ENCODE data around the gene TFDP2.

The TFDP2 gene

GRCh38 chr3:142028243-142028777, 121.0 kb downstream of the TFDP2 start:
- DNase-seq (ENCODE audit: low spot score): peak; percentile 51
- in situ Hi-C loops (cut with MboI; ENCODE audit: low sequenced_read_pairs, unreplicated experiment): loop anchor here (10.0 kb wide), 1 partner anchor 246 kb away; no protein-coding TSS in a partner anchor
- no peak for TF ChIP-seq CTCF (IDR thresholded peaks at IDR 0.05; ENCODE audit: borderline replicate concordance, control extremely low read depth, extremely low read depth, insufficient read depth, missing control alignments)

GRCh38 chr3:142027735-142028134, 121.6 kb downstream of the TFDP2 start:
- DNase-seq (ENCODE audit: low spot score): peak; percentile 20
- TF ChIP-seq CTCF (IDR thresholded peaks at IDR 0.05; ENCODE audit: borderline replicate concordance, control extremely low read depth, extremely low read depth, insufficient read depth, missing control alignments): no peak
- in situ Hi-C loops (cut with MboI; ENCODE audit: low sequenced_read_pairs, unreplicated experiment): loop anchor here (10.0 kb wide), 1 partner anchor 247 kb away; no protein-coding TSS in a partner anchor

GRCh38 chr3:142027300-142027699, 122.0 kb downstream of the TFDP2 start:
- no peak for DNase-seq (ENCODE audit: low spot score)
- TF ChIP-seq CTCF (IDR thresholded peaks at IDR 0.05; ENCODE audit: borderline replicate concordance, control extremely low read depth, extremely low read depth, insufficient read depth, missing control alignments): no peak
- in situ Hi-C loops (cut with MboI; ENCODE audit: low sequenced_read_pairs, unreplicated experiment): loop anchor here (10.0 kb wide), 1 partner anchor 248 kb away; no protein-coding TSS in a partner anchor

- no peak for DNase-seq (ENCODE audit: low spot score)
- in situ Hi-C loops (cut with MboI; ENCODE audit: low sequenced_read_pairs, unreplicated experiment): loop anchor here (10.0 kb wide), 1 partner anchor 248 kb away; no protein-coding TSS in a partner anchor
- TF ChIP-seq CTCF (IDR thresholded peaks at IDR 0.05; ENCODE audit: borderline replicate concordance, control extremely low read depth, extremely low read depth, insufficient read depth, missing control alignments): no peak
Observed at GRCh38 chr3:142026333-142026732, 123.0 kb downstream of the TFDP2 start.

- in situ Hi-C loops (cut with MboI; ENCODE audit: low sequenced_read_pairs, unreplicated experiment): loop anchor here (10.0 kb wide), 1 partner anchor 252 kb away; no protein-coding TSS in a partner anchor
- TF ChIP-seq CTCF (IDR thresholded peaks at IDR 0.05; ENCODE audit: borderline replicate concordance, control extremely low read depth, extremely low read depth, insufficient read depth, missing control alignments): no peak
- peak; percentile 47 for DNase-seq (ENCODE audit: low spot score)
Observed at GRCh38 chr3:142022381-142022780, 127.0 kb downstream of the TFDP2 start.

- DNase-seq (ENCODE audit: low spot score): no peak
- in situ Hi-C loops (cut with MboI; ENCODE audit: low sequenced_read_pairs, unreplicated experiment): loop anchor here (10.0 kb wide), 1 partner anchor 254 kb away; no protein-coding TSS in a partner anchor
- TF ChIP-seq CTCF (IDR thresholded peaks at IDR 0.05; ENCODE audit: borderline replicate concordance, control extremely low read depth, extremely low read depth, insufficient read depth, missing control alignments): no peak
Observed at GRCh38 chr3:142021127-142021526, 128.2 kb downstream of the TFDP2 start.

All from GM13976 (cell line).